ENCODE data around the gene ZNF436. TPM values are rescaled to one million over a fixed set of nuclear protein-coding genes. Genes with fewer than 3 reads are reported as not detected.

Gene ZNF436
- polyA plus RNA-seq, 1 donor (not counting 4 experiments of a cell fraction or from before 2014, with no cell fraction given) = 12.6 TPM

DNA sequence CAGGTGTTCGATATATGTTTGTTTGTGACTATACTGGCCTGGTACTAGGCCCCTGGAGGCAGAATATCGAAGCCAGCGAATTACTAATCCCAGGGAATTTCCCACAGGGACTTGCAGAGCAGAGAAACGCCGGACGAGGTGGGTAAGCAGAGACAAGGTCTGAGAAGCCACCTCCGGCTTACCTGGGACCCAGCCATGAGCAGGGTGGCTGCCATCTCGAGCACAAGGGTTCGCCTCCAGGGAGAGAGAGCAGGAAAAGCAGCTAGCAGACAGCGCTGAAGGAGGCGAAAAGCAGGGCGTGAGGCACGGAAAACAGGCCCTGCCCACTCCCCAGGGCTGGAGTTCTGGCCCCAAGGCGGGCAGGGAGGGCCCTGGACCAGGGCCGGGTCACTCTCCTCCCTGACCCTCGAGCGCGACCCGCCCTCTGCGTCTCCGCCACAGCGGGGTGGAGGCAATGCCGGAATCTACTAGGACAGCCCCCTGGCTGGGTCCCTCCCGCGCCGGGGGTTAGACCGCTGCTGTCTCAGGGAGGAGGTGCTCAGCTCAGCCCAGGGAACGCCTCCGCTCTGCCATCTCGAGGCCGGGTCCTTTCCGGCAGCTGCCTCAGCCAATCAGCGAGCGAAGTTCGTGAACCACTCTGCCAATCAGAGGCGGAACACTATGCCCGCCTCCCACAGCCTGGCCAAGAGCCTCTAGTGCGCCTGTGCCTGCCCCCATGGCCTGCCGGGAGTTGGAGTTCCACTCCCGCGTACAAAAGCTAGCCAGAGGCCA is 1.7 kb downstream of the ZNF436 start:
- H3K27me3 ChIP-seq (ENCODE audit: control insufficient read depth, extremely low read depth, insufficient read depth, low read length) = no peaks in the 10 kb centered on the region
- peaks cover 3% of the 10 kb centered on the region for H3K9me1 ChIP-seq (ENCODE audit: control insufficient read depth, extremely low read depth, insufficient read depth, low read length)
- peak overlapping the region; percentile 100 for H2AFZ ChIP-seq (ENCODE audit: control insufficient read depth, low read length)
- peak; percentile 82 for FAIRE-seq
- H3K9ac ChIP-seq (ENCODE audit: control insufficient read depth, extremely low read depth, insufficient read depth, low read length) = peak overlapping the region; percentile 97
- peak overlapping the region; percentile 97 for H3K27ac ChIP-seq (ENCODE audit: control insufficient read depth, insufficient read depth, low read length)
- H3K4me3 ChIP-seq (ENCODE audit: control insufficient read depth in 2 of 3, extremely low read depth in 1 of 3, insufficient read depth in 2 of 3, low read depth in 1 of 3, low read length in 3 of 3) = peak overlapping the region; percentile 73 to 100 (median 94)
- DNase-seq (ENCODE audit: low read depth, low spot score) = peak; percentile 95
- no peak for TF ChIP-seq EZH2 (IDR thresholded peaks at IDR 0.05; ENCODE audit: low read length)
- TF ChIP-seq CTCF (optimal IDR thresholded peaks at IDR 0.05 in 1 of 3, IDR thresholded peaks at IDR 0.05 in 1 of 3, conservative IDR thresholded peaks at IDR 0.05 in 1 of 3; ENCODE audit: extremely low read depth in 1 of 3, insufficient read depth in 2 of 3, low read length in 3 of 3) = no peak
- peaks cover 21% of the 10 kb centered on the region for H3K79me2 ChIP-seq (ENCODE audit: control insufficient read depth, insufficient read depth, low read length)
- peaks cover 9% of the 10 kb centered on the region for H3K9me3 ChIP-seq (ENCODE audit: control insufficient read depth, low read depth, low read length)
- no peaks in the 10 kb centered on the region for H4K20me1 ChIP-seq (ENCODE audit: control insufficient read depth, extremely low read depth, insufficient read depth, low read length)
- dilution Hi-C loops (cut with MboI; ENCODE audit: extremely low pct_ligation_motif_present, low sequenced_read_pairs) = no loop called here
- H3K36me3 ChIP-seq (ENCODE audit: control insufficient read depth in 2 of 2, extremely low read depth in 1 of 2, insufficient read depth in 2 of 2, low read length in 2 of 2) = peaks cover 3 to 6% of the 10 kb centered on the region in 2 experiments
- peaks cover 35% of the 10 kb centered on the region for H3K4me1 ChIP-seq (ENCODE audit: control insufficient read depth, extremely low read depth, insufficient read depth, low read length)
- H3K4me2 ChIP-seq (ENCODE audit: control insufficient read depth, extremely low read depth, insufficient read depth, low read depth, low read length) = peak overlapping the region; percentile 87

DNA sequence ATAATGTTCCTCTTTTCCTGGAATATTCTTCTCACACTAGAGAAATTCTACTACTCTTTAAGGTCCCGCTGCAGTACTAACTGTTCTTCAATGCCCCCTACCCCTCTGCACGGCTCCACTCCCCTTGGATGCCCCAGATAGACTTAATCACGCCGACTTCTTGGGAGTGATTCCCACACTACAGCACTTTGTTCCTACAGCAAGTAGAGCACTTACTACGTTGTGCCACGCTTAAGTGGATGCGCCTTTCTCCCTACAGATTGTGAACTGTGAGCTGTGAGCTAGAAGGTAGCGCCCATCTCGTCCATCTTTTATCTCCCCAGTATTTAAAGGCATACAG is 2.2 kb downstream of the ZNF436 start:
- peaks cover 22% of the 10 kb centered on the region for H3K79me2 ChIP-seq (ENCODE audit: control insufficient read depth, insufficient read depth, low read length)
- DNase-seq (ENCODE audit: low read depth, low spot score) = no peak
- H3K9ac ChIP-seq (ENCODE audit: control insufficient read depth, extremely low read depth, insufficient read depth, low read length) = peak overlapping the region; percentile 97
- H3K4me2 ChIP-seq (ENCODE audit: control insufficient read depth, extremely low read depth, insufficient read depth, low read depth, low read length) = peak overlapping the region; percentile 87
- H3K4me3 ChIP-seq (ENCODE audit: control insufficient read depth in 2 of 3, extremely low read depth in 1 of 3, insufficient read depth in 2 of 3, low read depth in 1 of 3, low read length in 3 of 3) = peak overlapping the region; percentile 73 to 100 (median 94)
- no peaks in the 10 kb centered on the region for H3K27me3 ChIP-seq (ENCODE audit: control insufficient read depth, extremely low read depth, insufficient read depth, low read length)
- peaks cover 15% of the 10 kb centered on the region for H3K9me3 ChIP-seq (ENCODE audit: control insufficient read depth, low read depth, low read length)
- H3K27ac ChIP-seq (ENCODE audit: control insufficient read depth, insufficient read depth, low read length) = peak overlapping the region; percentile 97
- peak overlapping the region; percentile 2 for H2AFZ ChIP-seq (ENCODE audit: control insufficient read depth, low read length)
- H4K20me1 ChIP-seq (ENCODE audit: control insufficient read depth, extremely low read depth, insufficient read depth, low read length) = no peaks in the 10 kb centered on the region
- H3K4me1 ChIP-seq (ENCODE audit: control insufficient read depth, extremely low read depth, insufficient read depth, low read length) = peaks cover 35% of the 10 kb centered on the region
- no peak for FAIRE-seq
- peaks cover 8 to 12% of the 10 kb centered on the region in 2 experiments for H3K36me3 ChIP-seq (ENCODE audit: control insufficient read depth in 2 of 2, extremely low read depth in 1 of 2, insufficient read depth in 2 of 2, low read length in 2 of 2)
- H3K9me1 ChIP-seq (ENCODE audit: control insufficient read depth, extremely low read depth, insufficient read depth, low read length) = peaks cover 3% of the 10 kb centered on the region
- TF ChIP-seq CTCF (optimal IDR thresholded peaks at IDR 0.05 in 1 of 3, IDR thresholded peaks at IDR 0.05 in 1 of 3, conservative IDR thresholded peaks at IDR 0.05 in 1 of 3; ENCODE audit: extremely low read depth in 1 of 3, insufficient read depth in 2 of 3, low read length in 3 of 3) (no peak), EZH2 (IDR thresholded peaks at IDR 0.05; ENCODE audit: low read length) (no peak)
- dilution Hi-C loops (cut with MboI; ENCODE audit: extremely low pct_ligation_motif_present, low sequenced_read_pairs) = no loop called here
